Trophoblast cell (in vitro differentiated cells and primary cell): Measurements from ENCODE around the gene TMEM132E.

Experiments used
- DNase-seq, 2 donors: peaks; one replicate each; pipeline ENCODE4 v3.0.0-alpha.2; 2016
- H2AFZ ChIP-seq: 2 replicates; pipeline ENCODE4 v1.6.1; 2013; ENCODE audit warnings: low read length, moderate library complexity, mild to moderate bottlenecking; ENCODE audit not compliant: insufficient read depth, poor library complexity
- H2AK5ac ChIP-seq: 2 replicates; pipeline ENCODE4 v1.6.1; 2013; ENCODE audit warnings: mild to moderate bottlenecking, low read length
- H2BK120ac ChIP-seq: 2 replicates; pipeline ENCODE4 v1.6.1; 2013; ENCODE audit warnings: low read length, mild to moderate bottlenecking, moderate library complexity; ENCODE audit not compliant: insufficient read depth, poor library complexity
- H2BK12ac ChIP-seq: 2 replicates; pipeline ENCODE4 v1.6.1; 2013; ENCODE audit warnings: mild to moderate bottlenecking, low read length, moderate library complexity
- H2BK5ac ChIP-seq: 2 replicates; pipeline ENCODE4 v1.6.1; 2013; ENCODE audit warnings: low read length, low read depth, moderate library complexity, mild to moderate bottlenecking; ENCODE audit not compliant: poor library complexity
- H3K14ac ChIP-seq: 2 replicates; pipeline ENCODE4 v1.6.1; 2013; ENCODE audit warnings: mild to moderate bottlenecking, low read length
- H3K18ac ChIP-seq: 2 replicates; pipeline ENCODE4 v1.6.1; 2013; ENCODE audit warnings: mild to moderate bottlenecking, low read length
- H3K23ac ChIP-seq: 2 replicates; pipeline ENCODE4 v1.6.1; 2013; ENCODE audit warnings: low read length
- H3K27ac ChIP-seq: 2 replicates; pipeline ENCODE4 v1.5.1; 2013; ENCODE audit warnings: low read depth, mild to moderate bottlenecking, inconsistent platforms, low read length, moderate library complexity
- H3K27me3 ChIP-seq: 2 replicates; pipeline ENCODE4 v1.6.1; 2013; ENCODE audit warnings: inconsistent platforms, mild to moderate bottlenecking, low read length, moderate library complexity; ENCODE audit not compliant: insufficient read depth
- H3K36me3 ChIP-seq, 2 experiments: 1 replicate in 1 of 2; 2 replicates in 1 of 2; pipeline ENCODE4 v1.6.1; 2013; ENCODE audit warnings: low read length in 2 of 2, mild to moderate bottlenecking in 2 of 2, moderate library complexity in 1 of 2; ENCODE audit not compliant: insufficient read depth in 2 of 2, control insufficient read depth in 1 of 2
- H3K4ac ChIP-seq: 2 replicates; pipeline ENCODE4 v1.6.1; 2013; ENCODE audit warnings: low read depth, mild to moderate bottlenecking, low read length, moderate library complexity
- H3K4me1 ChIP-seq, 2 experiments: 1 replicate in 1 of 2; 2 replicates in 1 of 2; pipeline ENCODE4 v1.6.1; 2013; ENCODE audit warnings: low read length in 2 of 2, mild to moderate bottlenecking in 2 of 2, moderate library complexity in 1 of 2; ENCODE audit not compliant: insufficient read depth in 2 of 2, control insufficient read depth in 1 of 2
- H3K4me2 ChIP-seq: 2 replicates; pipeline ENCODE4 v1.6.1; 2013; ENCODE audit warnings: inconsistent platforms, mild to moderate bottlenecking, low read length, moderate library complexity
- H3K4me3 ChIP-seq: 2 replicates; pipeline ENCODE4 v1.5.1; 2013; ENCODE audit warnings: mild to moderate bottlenecking, low read depth, low read length, inconsistent platforms
- H3K79me1 ChIP-seq: one replicate; pipeline ENCODE4 v1.6.1; 2013; ENCODE audit warnings: low read length
- H3K79me2 ChIP-seq: 2 replicates; pipeline ENCODE4 v1.6.1; 2013; ENCODE audit warnings: low read length, mild to moderate bottlenecking; ENCODE audit not compliant: control insufficient read depth, insufficient read depth, poor library complexity
- H3K9ac ChIP-seq: 2 replicates; pipeline ENCODE4 v1.6.1; 2013; ENCODE audit warnings: mild to moderate bottlenecking, low read length
- H3K9me3 ChIP-seq: 2 replicates; pipeline ENCODE4 v1.6.1; 2013; ENCODE audit warnings: low read depth, mild to moderate bottlenecking, control low read depth, inconsistent platforms, low read length; ENCODE audit not compliant: insufficient read depth
- H4K12ac ChIP-seq: 2 replicates; pipeline ENCODE4 v1.6.1; 2013; ENCODE audit warnings: low read depth, mild to moderate bottlenecking, low read length, moderate library complexity
- H4K8ac ChIP-seq: 2 replicates; pipeline ENCODE4 v1.6.1; 2013; ENCODE audit warnings: low read depth, mild to moderate bottlenecking, low read length, moderate library complexity
- H4K91ac ChIP-seq: one replicate; pipeline ENCODE4 v1.6.1; 2013; ENCODE audit warnings: low read depth, mild to moderate bottlenecking, low read length, moderate library complexity
- WGBS: extraction: QIAGEN DNeasy Blood & Tissue Kit; methylation state at CpG from one replicate; pipeline ENCODE4 v1.1.7; 2013; ENCODE audit warnings: missing lambda C conversion rate; ENCODE audit not compliant: insufficient read length, insufficient coverage; ENCODE audit errors: extremely low coverage; 5-methylcytosine and 5-hydroxymethylcytosine counted together

TMEM132E gene

GRCh38 chr17:34665150-34665806 is 85.9 kb downstream of the TMEM132E start:
- Histone ChIP-seq H3K4me3 (no peak overlapping the region), H3K14ac (no peak overlapping the region), H2AK5ac (no peak overlapping the region), H3K36me3 (no peaks in the 10 kb centered on the region), H3K18ac (no peak overlapping the region), H4K12ac (no peak overlapping the region), H3K79me2 (no peaks in the 10 kb centered on the region), H3K23ac (no peak overlapping the region), H4K91ac (no peak overlapping the region), H2BK5ac (no peak overlapping the region), H3K79me1 (no peaks in the 10 kb centered on the region), H3K4ac (no peak overlapping the region), H2AFZ (no peak overlapping the region), H3K9me3 (peaks cover 2% of the 10 kb centered on the region), H3K4me2 (no peak overlapping the region), H3K27me3 (no peaks in the 10 kb centered on the region), H3K4me1 (peaks cover 7% of the 10 kb centered on the region in 2 experiments), H3K27ac (no peak overlapping the region), H4K8ac (no peak overlapping the region), H3K9ac (no peak overlapping the region), H2BK120ac (no peak overlapping the region), H2BK12ac (no peak overlapping the region)
- DNase-seq = no peak
- no CpG with 5 or more reads among the region's 12 CpGs for WGBS

GRCh38 chr17:34665819-34666763 is 86.7 kb downstream of the TMEM132E start:
- Histone ChIP-seq H3K4ac (no peak overlapping the region), H3K27ac (no peak overlapping the region), H3K4me2 (no peak overlapping the region), H3K27me3 (no peaks in the 10 kb centered on the region), H4K91ac (no peak overlapping the region), H3K36me3 (no peaks in the 10 kb centered on the region), H2BK12ac (no peak overlapping the region), H3K14ac (no peak overlapping the region), H4K12ac (no peak overlapping the region), H3K4me3 (no peak overlapping the region), H4K8ac (no peak overlapping the region), H3K9me3 (peaks cover 2% of the 10 kb centered on the region), H2AK5ac (no peak overlapping the region), H2BK120ac (no peak overlapping the region), H3K4me1 (peaks cover 7% of the 10 kb centered on the region in 2 experiments), H2BK5ac (no peak overlapping the region), H2AFZ (no peak overlapping the region), H3K23ac (no peak overlapping the region), H3K79me2 (no peaks in the 10 kb centered on the region), H3K79me1 (no peaks in the 10 kb centered on the region), H3K9ac (no peak overlapping the region), H3K18ac (no peak overlapping the region)
- no peak for DNase-seq
- WGBS = no CpG with 5 or more reads among the region's 22 CpGs

- H3K36me3 ChIP-seq = no peaks in the 10 kb centered on the region
- no peak overlapping the region for H3K23ac ChIP-seq
- WGBS = no CpG with 5 or more reads among the region's 2 CpGs
- no peak overlapping the region for H2AFZ ChIP-seq
- peaks cover 7% of the 10 kb centered on the region in 2 experiments for H3K4me1 ChIP-seq
- no peak overlapping the region for H2AK5ac ChIP-seq
- H2BK120ac ChIP-seq = no peak overlapping the region
- no peak for DNase-seq
- no peak overlapping the region for H2BK5ac ChIP-seq
- no peaks in the 10 kb centered on the region for H3K79me2 ChIP-seq
- H3K14ac ChIP-seq = no peak overlapping the region
- no peak overlapping the region for H4K8ac ChIP-seq
- H2BK12ac ChIP-seq = no peak overlapping the region
- no peak overlapping the region for H4K91ac ChIP-seq
- no peak overlapping the region for H3K4me3 ChIP-seq
- no peaks in the 10 kb centered on the region for H3K27me3 ChIP-seq
- H3K4me2 ChIP-seq = no peak overlapping the region
- no peak overlapping the region for H4K12ac ChIP-seq
- H3K27ac ChIP-seq = no peak overlapping the region
- H3K79me1 ChIP-seq = no peaks in the 10 kb centered on the region
- no peak overlapping the region for H3K18ac ChIP-seq
- H3K4ac ChIP-seq = no peak overlapping the region
- no peak overlapping the region for H3K9ac ChIP-seq
- peaks cover 2% of the 10 kb centered on the region for H3K9me3 ChIP-seq
These were observed 88.3 kb downstream of the TMEM132E start for GRCh38 chr17:34667656-34668055.

- H4K12ac ChIP-seq = no peak overlapping the region
- H3K79me1 ChIP-seq = no peaks in the 10 kb centered on the region
- H3K4me3 ChIP-seq = no peak overlapping the region
- no peak overlapping the region for H3K18ac ChIP-seq
- no peak overlapping the region for H2BK120ac ChIP-seq
- H4K8ac ChIP-seq = no peak overlapping the region
- no peaks in the 10 kb centered on the region for H3K79me2 ChIP-seq
- peaks cover 2% of the 10 kb centered on the region for H3K9me3 ChIP-seq
- DNase-seq = no peak
- no peak overlapping the region for H3K4me2 ChIP-seq
- no peaks in the 10 kb centered on the region for H3K36me3 ChIP-seq
- H3K23ac ChIP-seq = no peak overlapping the region
- peaks cover 7% of the 10 kb centered on the region in 2 experiments for H3K4me1 ChIP-seq
- no peak overlapping the region for H2AK5ac ChIP-seq
- H2BK12ac ChIP-seq = no peak overlapping the region
- no peak overlapping the region for H3K9ac ChIP-seq
- H3K4ac ChIP-seq = no peak overlapping the region
- H3K14ac ChIP-seq = no peak overlapping the region
- no peaks in the 10 kb centered on the region for H3K27me3 ChIP-seq
- no peak overlapping the region for H4K91ac ChIP-seq
- WGBS = no CpG with 5 or more reads among the region's 3 CpGs
- H2AFZ ChIP-seq = no peak overlapping the region
- no peak overlapping the region for H2BK5ac ChIP-seq
- H3K27ac ChIP-seq = no peak overlapping the region
These were observed 88.8 kb downstream of the TMEM132E start for GRCh38 chr17:34668206-34668605.
